SIG-M5 treated with dmso at 0.1 percent for 504 hours (cell line): ENCODE measurements around the gene DPH3.
"Not testable (repeated sequence)": the region's sequence is repeated elsewhere in the genome, so short reads cannot be mapped to it uniquely, and the experiment has no call there.

Source experiments
- DNase-seq: peaks from one replicate; lab custom pipeline; 2025; ENCODE audit not compliant: unreplicated experiment; lab: John Stamatoyannopoulos, UW

DPH3 gene

DNA sequence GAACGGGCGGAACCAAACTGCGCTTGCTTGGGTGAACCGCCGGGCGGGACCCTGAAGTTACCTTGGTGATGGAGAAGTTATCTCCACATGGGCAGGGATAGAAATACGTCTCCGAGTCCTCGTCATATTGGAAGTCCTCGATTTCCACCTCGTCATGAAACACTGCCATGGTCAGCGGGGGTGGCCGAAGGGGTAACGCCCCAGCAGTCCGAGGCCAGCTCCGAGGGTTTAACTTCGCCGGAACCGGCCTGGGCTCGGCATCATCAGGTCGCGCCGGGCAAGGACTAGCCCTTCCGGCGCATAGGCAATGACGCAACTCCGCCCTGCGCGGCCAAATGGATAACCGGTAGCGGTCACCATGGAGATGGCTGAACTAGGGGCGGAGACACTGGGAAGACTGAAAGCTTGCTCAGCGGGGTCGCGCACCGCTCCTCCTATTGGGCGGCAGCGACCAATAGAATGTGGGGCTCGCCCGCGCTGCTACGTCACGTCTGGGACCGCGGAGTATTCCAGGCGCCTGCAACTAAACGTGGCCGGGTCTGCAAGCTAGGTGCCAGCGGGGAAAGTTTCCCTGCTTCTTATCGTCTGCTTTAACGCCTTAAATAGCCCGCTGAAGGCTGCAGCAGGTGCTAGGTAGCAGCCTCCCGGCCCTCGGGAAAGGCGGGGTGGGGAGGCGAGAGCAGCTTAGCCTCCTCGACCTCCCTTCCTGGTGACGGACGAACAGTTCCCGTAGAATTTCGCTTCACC, at the start of gene DPH3, which contains the start of gene OXNAD1:
TSS of gene DPH3 (minus strand) at position 236 of the 747 bp plus-strand sequence. CDS start at position 169, 67 bp downstream.
TSS of gene OXNAD1 (plus strand) at position 505 of the 747 bp plus-strand sequence. CDS start 5,741 bp downstream, outside the sequence.
- peak; percentile 100 for DNase-seq

DNA sequence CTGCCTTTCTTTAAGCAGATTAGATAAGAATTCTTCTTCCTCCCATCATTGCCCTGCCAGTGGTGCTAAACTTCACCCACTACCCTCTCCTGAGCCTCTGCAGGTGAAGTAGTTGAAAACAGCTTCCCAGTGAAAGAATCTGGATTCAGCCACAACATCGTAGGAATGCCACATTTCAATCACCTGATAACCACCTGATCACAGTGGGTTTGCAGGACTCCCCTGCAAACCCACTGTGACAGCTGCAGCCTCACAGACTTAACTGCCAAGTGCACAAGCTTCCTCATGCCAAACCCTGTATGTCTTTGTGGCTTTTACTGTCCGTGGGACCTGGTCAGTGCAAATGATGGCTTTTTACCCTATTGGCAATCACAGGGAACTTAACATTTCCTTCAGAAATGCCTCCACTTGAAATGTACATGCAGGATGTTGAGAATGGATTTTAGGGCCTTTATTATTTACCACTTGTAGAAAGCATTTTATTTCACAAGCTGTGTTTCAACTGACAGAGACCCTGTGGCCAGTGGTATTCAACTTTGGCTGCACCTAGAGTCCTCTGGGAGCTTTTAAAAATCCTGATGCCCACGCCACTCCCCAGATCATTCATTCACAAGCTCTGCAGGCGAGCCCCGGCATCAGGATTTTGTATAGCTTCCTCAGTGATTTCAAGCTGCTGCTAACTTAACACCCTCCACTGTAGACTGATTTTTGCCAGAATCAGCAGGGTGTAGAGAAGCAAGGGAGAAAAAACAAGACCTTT, 49.3 kb upstream of the DPH3 start:
- no peak for DNase-seq

DNA sequence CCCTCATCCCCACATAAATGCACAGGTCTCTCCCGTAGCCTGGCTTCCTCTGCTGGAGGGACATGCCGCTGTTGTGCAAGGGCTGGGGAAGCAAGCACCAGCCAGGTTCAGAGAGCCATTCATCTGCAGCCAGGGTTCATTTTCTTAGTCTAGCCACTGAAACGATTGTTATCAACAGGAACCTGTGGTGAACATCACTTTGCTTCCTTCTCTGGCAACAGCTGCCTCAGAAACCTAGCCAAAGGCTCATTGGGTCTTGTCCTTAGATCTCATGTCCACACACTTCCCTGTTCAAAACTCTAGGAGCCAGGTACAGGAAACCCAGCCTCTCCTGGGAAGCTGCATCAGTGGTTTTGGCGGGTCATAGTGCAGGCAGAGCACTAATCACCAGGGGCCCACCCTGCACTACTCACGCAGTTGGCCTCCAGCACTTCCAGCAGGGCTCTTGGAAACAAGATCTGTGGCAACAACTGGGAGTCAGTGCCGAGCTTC, 47.3 kb upstream of the DPH3 start:
- DNase-seq = no peak

DNA sequence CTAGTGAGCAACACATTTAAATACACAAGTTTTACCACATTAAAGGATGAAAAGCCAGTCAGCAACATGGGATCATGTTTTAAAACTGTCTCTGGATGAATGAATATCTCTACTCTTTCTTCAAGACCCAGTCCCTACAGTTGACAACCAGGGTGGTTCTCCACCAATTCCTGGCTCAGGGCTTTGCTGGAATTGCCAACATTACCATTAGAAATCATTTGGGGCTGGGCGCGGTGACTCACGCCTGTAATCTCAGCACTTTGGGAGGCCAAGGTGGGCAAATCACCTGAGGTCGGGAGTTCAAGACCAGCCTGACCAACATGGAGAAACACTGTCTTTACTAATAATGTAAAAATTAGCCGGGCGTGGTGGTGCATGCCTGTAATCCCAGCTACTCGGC, 45.7 kb upstream of the DPH3 start:
- not testable (repeated sequence) for DNase-seq

DNA sequence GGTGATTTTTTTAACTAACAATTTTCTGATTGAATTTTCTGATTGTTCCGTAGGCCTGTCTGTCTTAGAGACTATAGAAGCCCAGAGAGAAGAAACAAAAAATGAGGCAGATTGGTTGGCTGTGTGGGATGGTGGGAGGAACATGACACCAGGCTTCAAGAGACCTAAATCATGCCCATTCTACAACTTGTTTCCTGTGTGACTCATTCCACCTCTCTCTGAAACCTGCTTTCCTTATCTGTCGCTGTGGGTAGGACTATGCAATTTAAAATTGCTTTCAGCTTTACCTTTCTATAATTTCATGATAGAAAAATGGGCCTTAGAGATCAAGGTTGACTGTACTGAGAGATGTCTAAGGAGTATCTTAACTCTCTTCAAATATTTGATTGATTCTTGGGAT, 44.8 kb upstream of the DPH3 start:
- DNase-seq = no peak

DNA sequence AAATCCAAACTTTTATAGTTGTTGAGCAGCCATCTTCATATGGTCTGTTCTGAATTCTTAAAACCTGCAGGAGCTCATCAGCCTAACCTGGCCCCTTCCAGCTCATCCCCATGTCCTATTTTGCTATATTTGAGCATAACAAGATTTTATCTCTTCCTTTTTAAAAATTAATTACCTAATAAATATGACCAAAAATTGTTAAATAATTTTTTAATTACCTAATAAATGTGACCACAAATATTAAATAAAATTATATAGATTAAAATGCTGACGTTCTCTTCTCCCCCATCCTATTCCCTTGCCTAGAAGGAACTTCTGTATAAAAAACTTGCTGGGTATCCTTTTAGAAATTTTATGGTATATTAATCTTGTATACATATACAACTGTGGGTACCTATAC, 44.0 kb upstream of the DPH3 start:
- DNase-seq = no peak

DNA sequence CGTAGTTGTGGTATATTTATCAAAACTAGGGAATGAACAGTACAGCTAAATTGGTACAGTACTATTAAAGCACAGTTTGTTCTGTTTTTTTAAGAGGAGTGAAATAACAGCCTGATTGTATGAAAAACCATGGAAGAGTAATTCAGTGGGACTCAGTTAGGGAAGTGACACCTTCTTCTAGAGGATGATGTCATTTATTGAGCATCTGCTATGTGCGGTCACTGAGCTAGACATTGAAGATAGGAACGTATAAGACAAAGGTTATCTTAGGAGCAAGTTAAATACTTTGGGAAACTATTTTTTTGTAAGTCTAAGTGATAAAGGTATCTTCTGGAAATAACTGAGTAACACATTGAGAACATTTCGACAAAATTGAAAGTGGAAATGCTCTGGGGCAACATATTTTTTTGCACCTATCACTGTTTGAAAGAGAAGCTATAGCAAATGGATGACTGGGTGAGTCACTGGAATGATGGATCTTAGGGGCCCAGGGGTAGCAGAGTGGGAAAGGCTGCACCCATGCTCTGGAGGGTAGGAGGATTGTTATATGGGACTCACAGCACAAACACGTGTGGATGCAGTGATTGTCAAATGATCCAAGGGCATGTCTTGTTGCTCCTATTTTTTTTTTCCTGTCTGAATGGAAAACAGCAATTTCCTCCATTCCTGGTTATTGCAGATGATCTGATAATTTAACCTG, 43.2 kb upstream of the DPH3 start:
- DNase-seq = no peak

DNA sequence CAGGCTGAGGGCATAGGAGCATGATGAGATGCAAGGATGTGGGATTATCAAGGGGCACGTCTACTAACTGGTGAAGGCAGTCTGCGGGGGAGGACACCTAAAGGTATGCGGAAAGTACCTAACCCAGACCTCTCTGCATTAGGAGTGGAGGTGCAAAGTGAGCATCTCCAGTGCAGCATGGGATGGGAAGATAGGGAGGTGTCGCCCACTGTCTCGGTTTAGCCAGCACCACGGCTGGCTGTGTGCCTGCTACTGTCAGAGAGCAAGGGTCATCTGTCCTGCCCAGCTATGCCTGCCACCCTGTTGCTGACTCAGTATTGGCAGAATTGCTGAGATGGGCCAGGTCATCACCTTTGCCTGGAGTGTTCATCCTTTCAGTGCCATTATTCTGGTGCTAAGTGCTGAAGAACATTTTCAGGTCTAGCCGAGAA, 40.4 kb upstream of the DPH3 start:
- DNase-seq = no peak

DNA sequence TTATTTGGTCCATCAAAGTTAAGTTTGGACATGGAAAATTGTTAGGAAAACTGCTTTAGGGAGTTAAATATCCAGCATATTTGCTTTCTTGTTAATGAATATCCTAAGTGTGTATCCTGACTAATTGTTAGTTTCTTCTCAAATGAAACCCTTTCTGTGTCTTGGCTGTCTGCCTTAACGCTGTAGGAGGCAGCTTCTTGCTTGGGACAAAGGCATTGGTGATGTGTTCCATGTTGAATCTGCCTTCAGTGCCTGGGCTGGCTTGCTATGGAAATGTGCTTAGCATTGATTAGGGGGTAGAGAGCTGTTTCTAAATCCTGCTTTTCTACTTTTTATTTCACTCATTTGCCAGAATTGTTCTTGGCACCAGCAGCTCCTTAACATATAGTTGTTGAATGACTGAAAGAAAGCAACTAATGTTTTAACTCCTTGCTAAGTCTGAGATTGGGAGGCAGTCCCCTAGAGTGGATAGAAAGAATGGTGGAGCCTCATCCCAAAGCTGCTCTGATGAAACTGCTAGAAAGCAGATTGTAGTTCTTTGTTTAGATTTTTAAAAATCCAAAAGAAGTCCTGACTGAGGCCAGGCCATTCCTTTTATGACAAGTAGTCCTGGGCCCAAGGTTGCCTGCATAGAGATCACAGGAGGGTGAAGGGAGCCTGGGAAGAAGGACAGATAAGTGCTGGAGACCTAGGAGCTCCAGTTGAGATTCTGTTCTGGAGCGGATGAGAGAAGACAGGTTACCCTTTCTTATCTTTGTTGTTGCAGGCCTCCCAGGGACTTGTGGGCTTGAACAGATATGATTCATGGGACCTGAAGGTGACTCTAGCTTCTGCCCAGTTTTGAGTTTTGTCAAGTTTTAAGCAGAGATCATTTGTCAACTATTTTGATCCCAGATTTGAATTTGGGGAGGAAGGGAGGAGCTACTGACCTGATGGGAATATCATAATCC, 39.6 kb upstream of the DPH3 start:
- DNase-seq = no peak

DNA sequence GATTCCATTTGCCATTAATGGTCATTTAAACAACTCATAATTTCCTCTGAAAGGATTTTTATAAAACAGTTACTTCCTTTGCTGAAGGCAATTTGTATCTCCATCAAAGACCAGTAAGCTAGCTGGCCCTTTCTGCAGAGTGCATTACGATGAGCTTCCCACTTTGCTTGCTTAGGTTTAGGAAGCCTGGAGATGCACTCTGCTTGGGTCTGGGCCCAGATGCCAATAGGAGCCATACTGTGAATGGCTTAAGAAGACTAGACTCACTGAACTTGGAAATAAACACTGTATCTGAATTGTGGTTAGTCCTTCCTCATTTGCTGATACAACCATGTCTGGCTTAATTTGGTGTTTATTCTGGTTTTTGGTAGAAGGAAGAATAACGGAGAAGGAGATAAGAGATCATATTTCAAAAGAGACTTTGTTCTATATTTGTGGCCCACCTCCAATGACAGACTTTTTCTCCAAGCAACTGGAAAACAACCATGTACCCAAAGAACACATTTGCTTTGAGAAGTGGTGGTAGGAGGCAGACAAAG, 38.4 kb upstream of the DPH3 start:
- no peak for DNase-seq

DNA sequence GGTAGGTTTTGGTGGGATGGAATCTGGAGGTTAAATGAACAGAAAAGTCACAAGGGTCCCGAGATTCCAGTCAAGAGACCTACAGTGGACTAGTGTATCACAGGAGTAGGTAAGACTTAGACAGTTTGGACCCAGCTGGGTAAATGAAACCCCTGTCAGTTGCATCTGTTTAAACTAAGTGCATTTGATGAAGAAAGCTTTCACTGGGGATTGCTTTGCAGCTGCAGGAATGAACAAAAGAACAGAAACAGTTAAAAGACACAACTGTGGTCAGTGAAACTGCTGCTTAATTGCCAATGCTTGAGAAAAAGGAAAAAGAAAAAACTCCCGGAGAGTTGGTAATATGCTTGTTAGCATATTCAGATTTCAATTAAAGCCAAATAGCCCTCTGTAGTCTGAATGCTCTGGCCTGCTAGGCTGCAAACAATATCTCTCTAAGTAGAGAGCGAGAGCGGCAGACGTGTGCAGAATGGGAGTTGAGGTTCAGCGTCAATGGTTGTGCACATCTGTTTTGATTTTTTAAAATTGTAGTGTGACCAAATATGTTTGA, 37.4 kb upstream of the DPH3 start:
- DNase-seq = no peak

DNA sequence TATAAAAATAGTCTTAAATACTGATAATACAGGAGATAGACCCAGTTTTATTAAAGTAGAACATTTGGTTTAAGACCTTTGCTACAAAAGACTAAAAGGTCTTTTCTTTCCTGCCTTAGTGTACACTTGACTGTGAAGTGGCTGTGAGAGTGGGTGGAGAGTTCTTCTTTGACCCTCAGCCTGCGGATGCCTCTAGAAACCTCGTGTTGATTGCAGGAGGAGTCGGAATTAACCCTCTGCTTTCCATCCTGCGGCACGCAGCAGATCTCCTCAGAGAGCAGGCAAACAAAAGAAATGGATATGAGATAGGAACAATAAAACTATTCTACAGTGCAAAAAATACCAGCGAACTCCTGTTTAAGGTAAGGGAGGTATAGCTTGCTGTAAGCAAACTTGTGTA, 36.8 kb upstream of the DPH3 start:
- DNase-seq = no peak

DNA sequence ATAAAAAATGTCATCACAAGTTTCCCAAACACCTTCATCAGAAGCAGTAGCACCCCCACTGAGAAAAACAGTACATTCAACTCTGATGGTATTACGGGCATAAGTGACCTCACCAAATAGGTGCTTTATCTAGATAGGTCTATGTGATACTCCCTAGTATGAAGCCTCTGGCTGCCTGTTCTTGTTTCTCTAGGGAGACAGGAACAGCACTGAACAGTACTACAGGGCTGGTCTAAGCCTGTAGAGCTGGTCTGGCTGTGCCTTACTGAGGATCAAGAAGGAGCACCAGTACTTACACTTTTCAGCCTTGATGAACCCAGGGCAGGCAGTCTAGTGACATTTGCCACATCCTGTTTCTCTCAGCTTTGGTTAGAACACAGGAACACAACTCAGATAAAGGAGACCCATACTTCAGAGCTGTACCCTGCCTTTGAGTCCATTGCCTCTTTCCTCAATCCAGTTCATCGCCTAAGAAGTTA, 36.2 kb upstream of the DPH3 start:
- no peak for DNase-seq

DNA sequence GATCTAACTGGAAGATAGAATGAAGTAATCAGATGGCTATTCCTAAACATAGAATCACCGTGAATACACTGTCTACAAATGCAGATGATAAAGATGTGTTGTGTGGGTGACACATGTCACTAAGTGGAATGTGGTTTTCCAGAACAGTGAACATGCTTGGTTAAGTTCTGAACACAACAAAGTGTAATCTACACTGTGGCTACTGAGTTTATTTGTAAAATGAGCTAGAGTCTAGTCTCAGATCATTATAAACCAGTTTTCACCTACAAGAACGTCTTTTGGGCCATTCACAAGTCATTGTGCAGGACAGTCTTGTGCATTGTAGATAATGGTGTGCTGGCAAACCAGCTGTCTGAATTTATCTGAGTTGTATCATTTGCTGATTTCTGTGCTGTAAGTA, 35.6 kb upstream of the DPH3 start:
- no peak for DNase-seq

DNA sequence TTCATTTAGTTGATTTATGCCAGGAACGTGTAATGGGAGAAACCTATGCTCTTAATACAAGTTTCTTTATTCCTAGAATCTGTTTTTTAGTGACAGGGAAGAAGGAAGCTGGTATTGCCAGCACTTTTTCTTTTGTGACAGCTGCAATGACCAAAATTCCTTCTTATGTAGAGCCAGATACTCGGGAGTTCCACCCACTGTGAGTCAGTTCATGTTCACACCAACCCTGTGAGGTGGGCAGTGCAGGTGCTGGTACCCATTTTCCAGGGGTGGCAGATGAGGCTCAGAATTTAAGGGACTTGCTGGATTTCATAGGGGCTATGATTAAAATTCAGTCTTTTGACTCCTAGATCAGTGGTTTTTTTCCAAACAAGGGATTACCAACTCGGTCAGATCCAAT, 35.0 kb upstream of the DPH3 start:
- no peak for DNase-seq

DNA sequence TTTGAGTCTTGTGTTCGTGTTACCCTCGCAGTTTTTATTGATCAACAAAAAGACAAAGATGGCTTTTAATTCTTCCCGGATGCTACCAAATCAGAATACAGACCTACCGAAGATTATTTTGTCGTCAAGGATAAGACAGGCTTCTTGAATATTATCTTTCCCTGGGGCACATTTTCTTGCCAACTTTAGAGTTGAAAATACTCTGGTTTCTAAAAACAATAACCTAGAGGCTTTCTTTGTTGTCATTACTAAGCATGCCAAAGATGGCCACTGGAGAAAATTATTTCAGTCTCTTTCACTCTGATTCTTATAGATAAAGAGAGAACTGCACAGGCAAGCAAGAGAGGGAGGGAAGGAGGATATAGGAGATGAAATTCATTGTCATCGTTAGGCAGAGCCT, 34.1 kb upstream of the DPH3 start:
- DNase-seq = no peak

DNA sequence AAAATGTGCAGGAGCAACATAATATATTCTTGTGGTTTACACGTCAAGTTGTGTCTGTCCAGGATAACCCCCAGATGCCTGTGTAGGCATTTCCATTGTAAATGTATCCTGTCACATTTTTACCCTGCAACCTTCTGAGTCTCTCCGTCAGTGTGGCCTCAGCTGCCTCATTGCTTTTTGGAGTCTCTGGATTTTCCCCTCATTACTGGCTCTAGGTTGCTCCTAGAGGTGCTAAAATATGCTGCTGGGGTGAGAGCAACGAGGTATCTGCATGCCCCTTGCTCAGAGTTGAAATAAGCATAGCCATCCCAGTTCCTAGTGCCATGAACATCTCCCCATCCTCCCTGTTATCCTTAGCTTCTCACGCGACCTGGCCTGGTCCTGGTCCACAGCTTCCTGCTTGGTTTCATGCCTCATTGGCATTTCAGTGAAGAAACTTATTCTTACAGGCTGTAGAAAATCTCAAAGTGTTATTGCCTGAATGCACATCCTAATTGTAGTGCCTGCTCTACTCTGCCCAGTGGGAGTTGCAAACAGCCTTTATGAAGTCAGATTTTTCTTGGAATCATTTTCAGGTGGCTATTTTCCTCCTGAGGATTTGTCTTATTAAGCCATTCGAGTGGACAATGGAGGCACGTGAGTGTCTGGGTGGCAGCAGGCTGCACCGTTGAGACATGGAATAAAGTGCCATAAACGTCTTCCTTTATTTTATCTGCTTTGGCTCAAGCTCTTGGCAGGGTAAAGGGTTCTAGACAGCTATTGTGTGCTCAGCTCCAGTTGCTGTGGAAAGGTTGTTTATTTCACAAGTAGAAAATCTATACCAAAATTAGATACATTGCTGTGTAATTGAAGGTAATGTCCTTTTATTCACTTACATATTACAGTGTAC, 33.5 kb upstream of the DPH3 start:
- DNase-seq = no peak

DNA sequence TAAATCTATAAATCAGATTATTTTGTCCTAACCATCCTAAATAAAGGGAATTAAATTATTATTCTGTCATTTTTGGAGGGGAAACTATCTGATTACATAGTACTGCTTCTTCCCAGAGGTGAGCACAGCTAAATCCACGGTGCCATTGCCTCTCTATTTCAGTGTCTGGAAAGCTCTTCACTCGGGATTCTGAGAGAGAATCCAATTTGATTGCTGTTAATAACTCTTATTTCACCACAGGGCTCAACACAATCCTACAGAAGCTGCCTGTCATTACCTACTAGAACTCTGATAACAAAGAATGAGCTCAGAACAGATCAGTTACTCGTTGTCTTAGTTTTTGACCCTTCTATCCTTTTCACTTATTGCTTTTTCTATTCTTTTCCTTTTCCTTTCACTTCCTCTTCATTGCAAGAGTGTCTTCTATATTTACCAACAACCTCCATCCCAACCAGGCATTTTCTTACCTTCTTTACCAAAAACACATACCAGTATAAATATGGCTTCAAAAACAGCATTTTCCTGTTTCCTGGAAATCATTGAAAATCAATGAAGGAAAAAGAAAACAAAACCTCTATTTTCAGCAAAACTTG, 30.7 kb upstream of the DPH3 start:
- peak; percentile 38 for DNase-seq
